OCI-LY7 (cell line): ENCODE measurements around the gene WDR7.

Experiments
- CTCF ChIP-seq: fragments of 200-600 bp; sonication (generic); conservative IDR thresholded peaks from 2 replicates; pipeline ENCODE4 v1.5.1; 2014; ENCODE audit warnings: mild to moderate bottlenecking, antibody characterized with exemption, low read length, moderate library complexity, mixed read lengths
- EZH2phosphoT487 ChIP-seq: fragments of 200-600 bp; sonication (generic); IDR thresholded peaks from 2 replicates; pipeline ENCODE4 v1.6.1; 2018; ENCODE audit warnings: low read depth, borderline replicate concordance, mild to moderate bottlenecking, mixed run types, antibody characterized with exemption, low read length, moderate library complexity, mixed read lengths

GRCh38 chr18:56741685-56742084 is 90.5 kb downstream of the WDR7 start:
- TF ChIP-seq CTCF, result no peak
- TF ChIP-seq EZH2phosphoT487, result no peak
